ENCODE data around the gene IGSF21.

Gene IGSF21

DNA sequence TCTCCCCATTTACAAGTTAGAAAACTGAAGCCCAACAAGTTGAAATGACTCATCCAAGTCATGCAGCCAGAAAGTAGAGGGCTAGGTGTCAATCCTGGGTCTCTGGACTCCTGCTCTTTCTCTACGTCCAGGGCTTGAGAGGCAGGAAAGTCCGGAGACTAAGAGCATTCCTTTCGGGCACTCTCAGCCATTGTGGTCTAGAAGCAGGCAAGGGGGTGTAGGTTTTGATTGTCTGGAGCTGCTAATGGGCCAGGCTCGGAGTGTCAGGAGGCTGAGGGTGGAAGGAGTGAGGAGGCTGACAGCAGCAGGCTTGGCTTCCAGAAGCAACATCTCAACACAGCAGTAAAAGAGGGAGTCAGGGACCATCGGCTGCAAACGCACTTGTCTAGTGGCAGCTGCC lies 265.6 kb downstream of the IGSF21 start:
- no peak for DNase-seq

DNA sequence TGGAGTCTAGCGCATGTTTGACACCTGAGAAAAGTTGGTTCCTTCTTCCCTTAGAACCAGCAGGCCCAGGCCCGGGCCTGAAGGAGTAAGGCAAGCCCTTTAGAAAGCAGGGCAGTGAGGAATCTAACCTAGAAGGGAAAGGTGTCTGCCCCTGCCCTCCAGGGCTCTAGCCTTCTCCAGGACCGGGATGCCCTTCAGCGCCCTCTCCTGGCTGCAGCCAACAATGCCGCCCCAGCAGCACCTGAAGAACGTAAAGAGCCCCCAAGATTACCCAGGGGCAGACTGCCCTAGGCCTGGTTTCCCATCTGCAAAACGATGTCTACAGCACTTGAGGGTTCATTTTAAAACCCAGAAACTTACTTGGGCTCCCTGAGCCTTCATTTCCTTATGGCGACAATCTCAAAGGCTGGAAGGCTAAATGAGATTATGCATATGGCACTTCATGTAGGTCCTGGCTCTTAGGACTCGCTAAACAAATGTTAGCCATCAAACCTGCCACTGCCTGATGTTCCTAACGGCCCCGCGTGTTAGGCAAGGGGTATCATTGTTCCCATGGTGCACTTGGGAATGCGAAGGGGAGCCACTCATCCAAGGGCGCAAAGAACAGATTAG lies 266.4 kb downstream of the IGSF21 start:
- DNase-seq: no peak

DNA sequence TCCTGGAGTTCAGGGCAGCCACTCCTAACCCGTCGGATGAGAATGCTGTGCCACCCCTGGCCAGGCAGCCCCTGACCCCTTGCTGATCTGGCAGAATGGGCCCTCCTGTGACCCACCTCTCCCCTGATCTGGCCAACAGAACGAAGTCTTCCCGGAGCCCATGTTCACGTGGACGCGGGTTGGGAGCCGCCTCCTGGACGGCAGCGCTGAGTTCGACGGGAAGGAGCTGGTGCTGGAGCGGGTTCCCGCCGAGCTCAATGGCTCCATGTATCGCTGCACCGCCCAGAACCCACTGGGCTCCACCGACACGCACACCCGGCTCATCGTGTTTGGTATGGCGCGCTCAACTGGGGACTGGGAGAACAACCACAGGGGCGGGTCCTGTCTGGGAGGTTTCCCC lies 269.1 kb downstream of the IGSF21 start:
- no peak for DNase-seq

DNA sequence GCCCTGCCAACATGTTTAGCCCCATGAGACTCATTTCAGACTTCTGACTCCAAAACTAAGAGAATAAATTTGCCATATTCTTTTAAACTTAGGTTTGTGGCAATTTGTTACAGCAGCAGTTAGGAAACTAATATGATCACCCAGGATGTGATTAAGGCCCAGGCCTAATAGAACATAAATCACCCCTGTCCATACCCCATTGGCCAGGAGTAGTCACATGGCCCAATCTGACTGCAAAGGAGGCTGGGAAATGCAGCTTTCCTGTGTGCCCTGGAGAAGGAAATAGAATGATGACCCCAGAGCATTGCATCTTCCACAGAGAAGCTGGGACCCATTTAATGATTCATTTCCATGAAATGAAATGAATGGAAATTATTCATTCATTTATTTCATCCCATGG lies 272.7 kb downstream of the IGSF21 start:
- DNase-seq: no peak

DNA sequence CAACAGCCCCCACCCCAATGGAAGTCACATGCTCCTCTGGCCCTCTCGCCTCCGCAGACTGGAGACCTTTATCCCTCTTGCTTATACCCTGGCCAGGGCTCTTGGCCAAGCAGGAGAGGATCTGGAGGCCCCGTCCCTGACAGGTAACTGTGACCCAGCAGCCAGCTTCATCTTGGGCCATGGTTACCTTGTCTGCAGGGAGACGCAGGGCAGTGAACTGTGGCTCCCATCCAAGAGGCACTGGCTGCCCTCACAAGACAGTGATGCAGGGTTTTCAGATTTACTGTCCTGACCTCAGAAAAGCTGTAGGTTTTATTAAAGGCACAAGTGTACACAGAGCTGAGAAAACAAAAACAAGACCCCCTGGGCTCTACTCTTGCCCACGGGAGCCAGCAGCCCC lies 276.5 kb downstream of the IGSF21 start:
- no peak for DNase-seq

DNA sequence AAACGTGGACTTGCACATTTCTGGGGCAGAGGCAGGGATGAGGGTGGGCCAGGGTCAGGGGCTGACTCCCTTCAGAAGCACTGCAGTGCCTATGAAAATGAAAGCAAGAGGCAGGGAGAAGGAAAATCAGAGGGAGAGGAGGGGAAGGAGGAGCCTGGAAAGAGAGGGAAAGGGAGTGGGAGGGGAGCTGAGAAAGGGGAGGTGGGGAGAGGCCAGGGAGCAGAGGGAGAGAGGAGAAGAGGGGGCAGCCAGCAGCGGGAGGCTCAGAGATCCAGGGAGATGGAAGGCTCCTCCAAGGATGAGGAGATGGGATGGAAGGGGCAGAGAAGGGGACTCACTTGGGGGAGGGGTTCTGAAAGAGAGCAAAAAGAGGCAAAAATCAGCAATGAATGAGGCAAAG lies 276.9 kb downstream of the IGSF21 start:
- DNase-seq: no peak

DNA sequence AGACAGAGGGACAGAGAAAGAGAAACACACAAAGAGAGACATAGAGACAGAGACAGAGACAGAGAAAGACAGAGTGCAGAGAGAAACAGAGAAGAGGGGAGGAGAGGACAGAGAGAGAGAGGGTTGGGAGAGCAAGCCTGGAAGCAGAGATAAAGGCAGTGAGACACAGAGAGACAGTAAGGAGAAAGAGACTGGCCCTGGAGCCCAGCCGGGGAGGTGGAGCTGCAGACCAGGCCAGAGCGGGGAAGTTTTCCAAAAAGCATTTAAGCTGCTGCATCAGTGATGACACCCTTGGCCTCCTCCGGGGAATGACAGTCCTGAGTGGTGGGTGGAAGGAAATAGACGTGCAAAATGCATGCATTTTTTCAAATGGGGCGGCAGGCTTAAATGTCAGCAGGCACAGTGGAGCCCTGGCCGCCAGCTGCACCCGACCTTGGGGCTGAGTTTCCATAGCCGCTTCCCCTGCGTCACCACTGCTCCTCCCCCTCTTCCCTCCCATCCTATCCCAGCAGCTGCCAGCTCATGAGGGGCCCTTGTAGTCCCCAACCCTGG lies 277.7 kb downstream of the IGSF21 start:
- peak; percentile 8 for DNase-seq

DNA sequence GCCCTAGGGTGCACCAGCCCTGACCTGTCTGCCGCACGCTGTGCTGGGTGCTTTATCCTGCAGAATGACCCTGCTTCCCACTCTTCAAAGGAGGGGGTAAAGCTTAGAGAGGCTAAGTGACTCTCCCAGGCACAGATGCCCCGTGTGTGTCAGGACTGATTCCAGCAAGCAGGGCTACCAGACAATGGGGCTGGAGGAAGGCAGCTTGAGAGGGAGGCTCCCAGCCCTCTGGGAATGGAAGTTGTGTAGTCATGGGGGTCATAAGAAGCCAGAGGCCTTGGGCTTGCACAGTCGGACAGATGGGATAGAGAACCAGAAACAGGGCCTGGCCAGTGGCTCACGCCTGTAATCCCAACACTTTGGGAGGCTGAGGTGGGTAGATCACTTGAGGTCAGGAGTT lies 279.0 kb downstream of the IGSF21 start:
- no peak for DNase-seq

DNA sequence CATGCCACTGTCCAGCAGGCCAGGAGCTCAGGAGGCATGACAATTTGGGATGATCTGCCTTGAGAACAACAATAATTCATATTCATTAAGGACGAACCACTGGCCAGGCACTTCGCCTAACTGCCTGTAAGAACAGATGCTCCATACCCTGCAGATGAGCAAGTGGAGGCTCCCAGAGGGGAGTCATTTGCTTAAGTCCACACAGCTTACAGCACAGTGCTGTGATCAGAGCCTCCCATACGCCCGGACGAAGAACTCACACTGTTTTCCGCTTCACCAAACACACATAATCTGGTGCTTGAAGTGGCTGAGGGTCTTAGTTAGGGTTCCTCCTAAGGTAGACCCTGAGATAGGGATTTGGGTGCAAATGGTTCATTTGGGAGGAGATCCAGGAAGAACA lies 279.7 kb downstream of the IGSF21 start:
- DNase-seq: no peak

DNA sequence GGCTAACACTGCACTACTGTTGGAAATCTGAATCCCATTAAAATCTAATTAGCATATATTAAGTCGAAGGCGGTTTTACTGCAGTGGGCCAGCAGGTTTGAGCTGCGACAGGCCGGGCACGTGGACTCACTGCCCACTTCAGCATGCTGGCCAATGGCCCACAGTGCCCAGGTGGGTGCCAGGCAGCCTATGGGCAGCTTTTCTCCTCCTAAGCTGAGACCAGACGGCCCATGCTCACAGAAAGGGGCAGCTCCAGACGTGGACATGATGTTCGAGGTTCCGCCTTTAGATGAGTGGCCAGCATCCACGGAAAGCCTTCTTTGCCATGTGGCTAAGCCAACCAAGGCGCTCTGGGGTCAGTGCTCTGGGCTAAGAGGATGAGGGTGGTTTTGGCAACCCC lies 283.4 kb downstream of the IGSF21 start:
- DNase-seq: no peak

DNA sequence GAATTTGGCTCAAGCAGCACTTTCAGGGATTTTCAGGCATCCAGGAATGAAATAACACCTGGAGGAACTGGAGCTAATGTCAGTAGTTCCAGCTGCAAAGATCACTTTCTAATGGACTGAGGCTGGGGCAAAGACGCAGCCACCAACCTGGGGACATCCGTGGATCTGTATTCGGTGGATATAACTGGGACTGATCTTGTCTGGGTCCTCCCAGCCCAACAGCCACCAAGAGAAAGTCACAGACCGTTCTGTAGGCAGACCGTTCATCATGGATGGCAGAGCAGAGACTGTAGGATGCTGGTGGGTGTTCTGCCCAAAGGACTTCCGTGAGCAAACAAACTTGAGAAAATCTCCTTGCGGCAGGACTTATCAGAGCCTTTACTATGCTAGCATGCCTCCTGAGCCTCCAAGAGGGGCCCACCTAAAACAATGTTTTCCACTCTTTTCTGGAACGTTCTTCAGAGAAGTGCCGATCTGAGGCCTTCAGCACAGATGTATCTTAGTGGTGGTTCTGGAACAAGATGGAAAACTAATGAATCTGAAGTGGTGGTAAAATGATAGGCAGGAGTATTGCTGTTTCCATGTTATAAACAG lies 287.1 kb downstream of the IGSF21 start:
- DNase-seq: no peak

DNA sequence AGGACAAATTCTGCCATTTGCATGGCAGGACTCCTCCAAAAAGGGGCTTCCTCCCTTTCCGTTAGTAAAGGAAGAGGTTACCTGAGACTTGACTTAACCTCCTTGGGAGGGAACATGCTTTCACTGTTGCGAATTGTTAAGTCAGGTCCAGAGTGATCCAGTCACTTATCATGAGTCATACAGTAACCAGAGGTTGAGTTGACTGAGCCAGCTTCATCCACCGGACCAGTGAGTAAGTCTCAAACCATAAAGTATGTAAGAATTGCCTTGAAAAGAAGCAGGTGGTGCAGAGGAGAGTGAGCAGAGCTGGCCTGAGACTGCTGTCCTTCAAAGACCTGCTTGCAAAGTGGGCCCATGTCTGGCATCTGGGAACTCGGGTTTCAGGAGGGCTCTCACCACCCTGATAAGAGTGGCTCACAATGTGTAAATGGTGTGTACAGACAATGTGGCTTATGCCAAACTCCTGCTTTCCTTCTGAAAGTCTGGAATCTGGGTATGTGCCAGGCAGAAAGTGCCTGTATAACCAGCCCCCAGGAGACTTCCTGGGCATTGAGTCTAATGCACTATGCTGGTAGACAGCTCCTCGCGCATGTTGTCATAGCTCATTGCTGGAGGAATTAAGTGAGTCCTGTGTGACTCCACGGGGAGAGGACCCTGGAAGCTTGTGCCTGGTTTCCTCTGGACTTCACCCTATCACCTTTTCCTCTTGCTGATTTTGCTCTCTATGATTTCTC lies 288.8 kb downstream of the IGSF21 start:
- DNase-seq: no peak

DNA sequence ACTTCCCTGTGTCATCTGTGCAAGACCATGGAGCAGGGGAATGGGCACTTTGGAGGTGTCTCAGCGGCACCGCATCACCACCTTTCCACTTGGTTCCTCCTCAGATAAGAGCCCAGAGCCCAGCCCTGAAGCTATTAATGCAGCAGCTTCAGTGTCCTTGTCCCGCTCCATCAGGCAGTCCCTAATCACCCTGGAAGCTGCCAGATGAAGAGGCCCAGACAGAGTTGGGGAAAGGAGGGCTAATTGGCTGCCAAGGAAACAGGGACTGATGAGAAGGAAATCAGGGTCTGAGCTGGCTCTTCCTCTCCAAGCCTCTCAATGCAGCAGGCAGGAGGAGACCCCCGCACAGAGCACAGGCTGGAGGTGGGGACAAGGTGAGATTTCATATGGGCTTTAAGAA lies 290.0 kb downstream of the IGSF21 start:
- no peak for DNase-seq

DNA sequence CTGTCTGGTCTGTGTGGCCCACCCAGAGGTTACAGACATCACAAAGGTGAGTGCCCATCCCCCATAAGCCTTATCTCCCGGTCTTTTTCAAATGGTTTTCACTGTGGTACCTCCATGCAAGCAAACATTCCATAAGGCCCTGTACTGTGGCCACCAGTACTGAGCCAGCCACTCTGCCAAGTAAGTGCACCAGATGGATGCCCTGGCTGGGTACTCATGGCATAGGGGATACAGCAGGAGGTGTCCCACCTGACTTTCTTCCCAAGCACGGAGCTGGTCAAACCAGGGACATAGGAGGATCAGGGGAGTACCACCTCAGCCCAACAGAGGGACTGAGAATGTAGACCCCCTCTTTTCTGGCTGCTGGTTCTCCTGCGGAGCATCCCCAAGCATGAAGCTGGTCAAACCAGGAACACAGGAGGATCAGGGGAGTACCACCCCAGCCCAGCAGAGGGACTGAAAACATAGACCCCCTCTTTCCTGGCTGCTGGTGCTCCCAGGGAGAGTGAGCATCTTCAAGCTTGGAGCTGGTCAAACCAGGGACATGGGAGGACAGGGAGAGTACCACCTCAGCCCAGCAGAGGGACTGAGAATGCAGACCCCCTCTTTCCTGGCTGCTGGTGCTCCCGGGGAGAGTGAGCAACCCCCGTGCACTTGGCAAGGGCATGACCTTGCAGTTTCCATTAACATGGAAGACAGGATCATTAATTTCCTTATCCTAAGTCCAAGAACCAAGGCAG lies 291.4 kb downstream of the IGSF21 start:
- DNase-seq: no peak

DNA sequence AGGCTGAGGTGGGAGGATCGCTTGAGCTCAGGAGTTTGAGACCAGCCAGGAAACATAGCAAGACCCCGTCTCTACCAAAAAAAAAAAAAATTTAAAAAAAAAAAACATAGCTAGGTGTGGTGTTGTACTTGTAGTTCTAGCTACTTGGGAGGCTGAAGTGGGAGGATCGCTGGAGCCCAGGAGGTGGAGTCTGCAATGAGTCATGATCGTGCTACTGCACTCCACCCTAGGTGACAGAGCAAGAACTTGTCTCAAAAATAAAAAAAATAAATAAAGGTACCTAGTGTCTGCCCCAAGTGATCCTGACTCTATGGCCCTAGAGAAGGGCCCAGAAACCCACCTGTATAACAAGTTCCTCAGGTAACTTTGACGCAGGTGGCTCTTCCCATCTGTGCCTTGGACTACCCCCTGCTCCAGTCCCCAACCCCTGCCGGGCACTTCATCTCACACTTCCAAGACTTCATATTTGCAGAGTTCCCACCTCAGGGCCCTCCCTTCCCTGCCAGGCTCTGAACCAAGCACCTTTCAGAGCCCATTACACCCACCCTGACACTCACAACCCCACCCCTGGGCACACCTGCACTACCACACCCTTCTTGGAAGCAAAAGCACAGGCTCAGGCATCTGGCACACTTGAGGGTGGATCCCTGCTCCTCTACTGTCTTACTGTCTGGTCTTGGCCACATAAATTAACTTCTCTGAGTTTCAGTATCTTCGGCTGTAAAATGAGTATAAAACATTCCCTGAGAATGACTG lies 292.9 kb downstream of the IGSF21 start:
- no peak for DNase-seq

DNA sequence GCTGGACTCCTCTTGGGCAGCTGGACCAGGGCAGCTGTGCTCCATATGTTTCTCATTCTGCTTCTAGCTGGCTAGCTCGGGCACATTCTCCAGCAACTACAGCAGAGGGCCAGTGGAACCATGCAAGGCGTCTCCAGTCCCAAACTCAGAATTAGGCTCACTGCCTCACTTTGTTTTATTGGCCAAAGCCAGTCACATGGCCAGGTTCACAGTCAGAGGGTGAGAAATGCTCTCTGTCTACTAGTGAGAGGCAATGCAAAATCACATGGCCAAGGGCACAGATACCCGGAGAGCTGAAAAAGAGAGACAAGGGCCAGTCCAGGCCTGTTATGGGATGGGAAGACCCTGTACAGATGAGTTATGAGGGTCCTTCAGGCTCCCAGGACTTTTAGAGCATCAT lies 294.3 kb downstream of the IGSF21 start:
- DNase-seq: no peak

DNA sequence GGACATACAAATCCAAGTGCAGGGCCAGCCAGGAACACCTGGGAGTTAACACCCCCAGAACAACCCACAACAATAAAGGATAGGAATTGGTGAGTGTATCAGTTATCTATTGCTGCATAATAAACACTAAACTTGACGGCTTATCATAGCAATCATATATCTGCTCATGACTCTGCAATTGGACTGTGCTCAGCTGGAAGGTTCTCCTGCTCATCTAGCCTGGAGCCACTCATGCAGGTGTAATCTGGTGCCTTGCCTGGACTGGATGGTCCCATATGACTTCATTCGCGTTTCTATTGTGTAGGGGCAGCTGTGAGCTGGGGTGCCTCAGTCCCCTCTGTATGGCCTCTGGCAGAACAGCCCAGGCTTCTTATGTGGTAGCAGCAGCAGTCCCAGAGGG lies 296.9 kb downstream of the IGSF21 start:
- DNase-seq: no peak

DNA sequence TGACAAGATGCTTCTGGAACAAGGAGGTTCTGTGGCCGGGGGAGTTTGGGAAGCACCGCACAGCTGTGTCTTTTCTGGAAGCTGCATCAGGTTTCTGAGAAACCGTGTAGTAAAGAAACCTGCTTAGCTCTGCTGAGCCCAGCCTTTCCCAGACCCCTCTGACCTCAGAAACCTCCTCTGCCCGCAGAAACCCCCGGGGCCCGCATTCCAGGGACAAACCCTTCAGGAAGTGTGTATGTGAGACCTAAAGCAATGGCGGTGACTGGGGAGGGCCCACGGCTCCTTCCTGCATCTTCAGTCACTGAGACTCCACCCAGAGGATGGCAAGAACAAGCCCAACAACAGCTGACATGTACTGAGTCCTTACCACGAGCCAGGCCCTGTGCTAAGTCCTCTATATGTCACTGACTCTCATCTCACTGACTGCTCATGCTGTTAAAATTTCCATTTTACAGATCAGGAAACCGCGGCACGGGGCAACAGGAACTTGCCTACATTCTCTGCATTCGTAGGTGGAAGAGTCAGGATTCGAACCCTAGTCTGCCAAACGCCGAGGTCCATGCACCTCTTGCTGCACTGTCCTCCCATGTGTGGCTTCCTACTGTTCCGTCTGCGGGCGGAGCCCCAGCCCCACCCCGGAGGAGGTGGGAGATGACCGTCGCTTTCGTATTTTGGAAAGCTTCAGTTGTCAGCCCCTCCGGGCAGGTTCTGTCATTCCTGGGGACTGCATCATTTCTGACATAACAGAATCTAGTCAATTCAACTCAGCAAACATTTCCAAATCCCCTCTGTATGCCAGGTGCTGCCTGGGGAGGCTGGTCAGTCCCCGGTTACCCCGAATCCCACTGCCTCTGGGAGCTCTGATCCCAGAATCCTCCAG lies 299.8 kb downstream of the IGSF21 start:
- DNase-seq: no peak

DNA sequence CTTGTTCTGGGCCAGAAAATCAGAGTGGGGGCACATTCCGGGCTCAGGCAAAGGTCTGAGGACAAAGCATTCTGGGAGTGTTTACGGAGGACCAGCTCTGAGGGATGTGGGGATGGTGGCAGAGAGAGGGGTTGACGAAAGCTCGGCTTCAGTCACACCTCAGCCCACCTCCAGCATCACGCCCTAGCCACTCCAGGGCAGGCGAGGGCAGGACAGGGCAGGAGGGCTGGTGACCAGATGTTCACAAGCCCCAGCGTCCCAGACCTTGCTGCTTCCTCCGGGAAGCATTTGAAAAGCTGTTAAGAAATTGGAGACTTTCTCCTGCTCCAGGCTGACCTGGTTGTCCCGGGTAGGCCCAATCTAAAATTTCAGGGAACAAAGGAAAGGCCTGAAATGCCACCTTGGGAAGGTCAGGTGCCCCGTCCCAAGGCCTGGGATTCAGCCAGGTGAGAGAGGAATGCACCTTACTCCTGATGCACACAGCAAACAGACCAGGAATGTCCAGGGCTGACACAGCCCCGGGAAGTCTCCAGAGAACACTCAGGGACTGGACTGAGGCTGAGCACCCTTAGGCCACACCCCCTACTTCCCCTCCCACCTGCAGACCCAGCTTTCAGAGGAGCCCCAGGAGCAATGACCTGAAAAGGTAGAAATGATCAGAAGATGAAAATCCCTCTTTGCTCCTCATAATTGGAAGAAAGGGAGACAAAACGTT lies 301.2 kb downstream of the IGSF21 start:
- no peak for DNase-seq

DNA sequence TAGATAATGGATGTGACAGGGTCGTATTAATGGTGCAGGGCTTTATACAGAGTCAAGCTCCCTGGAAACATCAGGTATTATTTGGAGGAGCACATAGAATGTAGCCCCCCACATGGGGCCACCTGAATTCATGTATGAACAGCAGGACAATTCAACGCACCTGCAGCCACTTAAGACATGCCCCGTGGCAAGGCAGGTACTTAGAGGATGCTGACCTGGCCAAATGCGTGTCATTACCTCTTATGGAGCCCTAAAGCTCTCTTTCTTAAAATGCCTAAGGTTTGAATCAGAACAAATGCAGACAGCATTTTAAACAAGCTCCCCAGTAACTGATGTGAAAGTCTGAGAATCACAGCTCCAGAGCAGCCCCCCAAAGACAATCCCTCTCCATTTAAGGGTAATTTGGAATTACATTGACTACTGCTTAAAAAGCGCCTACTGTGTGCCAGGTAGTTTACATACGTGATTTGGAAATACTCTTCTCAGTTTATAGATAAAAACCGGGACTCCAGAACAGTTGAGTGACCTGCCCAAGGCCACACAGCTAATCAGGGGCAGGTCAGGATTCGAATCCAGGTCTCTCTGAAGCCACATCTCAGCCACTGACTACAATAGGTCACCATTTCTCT lies 302.1 kb downstream of the IGSF21 start:
- no peak for DNase-seq

Data from fibroblast of skin of abdomen (primary cell).